Retinal pigment epithelial cell (primary cell): ENCODE data around the gene TRAF2.
"Not testable (repeated sequence)": the region's sequence is repeated elsewhere in the genome, so short reads cannot be mapped to it uniquely, and the experiment has no call there.

Source experiments
- DNase-seq: peaks from one replicate; pipeline ENCODE4 v3.0.0-alpha.2; 2010; ENCODE audit warnings: low read depth
- H3K4me3 ChIP-seq: 2 replicates; pipeline ENCODE4 v1.5.1; 2011; ENCODE audit warnings: mild to moderate bottlenecking, low read length, control low read depth, moderate library complexity
- TF ChIP-seq, protein P1 (sequence below): conservative IDR thresholded peaks from 2 replicates; pipeline ENCODE4 v1.5.1; 2011; ENCODE audit warnings: low read depth, low read length, control low read depth, inconsistent platforms

TRAF2 gene

DNA sequence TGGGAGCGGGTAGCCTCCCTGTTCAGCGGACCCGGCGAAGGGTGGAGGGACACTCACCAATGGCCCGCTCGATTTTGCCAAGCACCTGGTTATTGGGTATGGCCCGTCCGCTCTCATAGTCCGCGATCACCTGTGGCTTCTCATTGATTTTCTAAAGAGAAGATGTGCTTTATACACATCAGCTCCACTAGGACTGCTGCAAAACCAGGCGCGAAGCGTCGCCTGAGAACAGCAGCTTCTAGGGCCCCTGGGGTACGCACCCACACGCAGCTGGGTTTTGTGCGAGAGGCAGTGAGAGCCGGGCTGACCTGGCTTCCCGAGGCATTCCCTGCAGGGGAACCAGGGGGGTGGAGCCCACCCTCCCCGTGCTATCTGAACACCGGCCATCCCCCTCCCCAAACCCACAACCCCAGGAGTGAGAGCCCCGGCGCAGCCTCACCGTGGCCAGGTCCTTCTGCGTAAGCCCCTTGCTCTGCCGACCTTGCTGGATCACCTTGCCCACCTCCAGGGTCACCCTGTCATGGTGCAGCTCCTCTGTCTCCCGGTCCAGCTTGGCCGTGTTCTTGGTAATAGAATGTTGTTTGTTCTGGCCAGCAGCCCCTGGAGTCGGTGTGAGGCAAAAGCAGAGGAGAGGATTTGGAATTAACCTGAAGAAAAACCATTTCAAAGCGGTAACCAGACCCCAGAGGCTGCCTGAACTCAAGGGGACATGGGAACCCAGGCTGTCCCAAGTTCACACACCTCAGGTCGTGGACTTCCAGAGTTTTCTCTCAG lies 23.3 kb upstream of the TRAF2 start:
- DNase-seq, result no peak
- H3K4me3 ChIP-seq, result no peak overlapping the region
- TF ChIP-seq, protein P1, sequence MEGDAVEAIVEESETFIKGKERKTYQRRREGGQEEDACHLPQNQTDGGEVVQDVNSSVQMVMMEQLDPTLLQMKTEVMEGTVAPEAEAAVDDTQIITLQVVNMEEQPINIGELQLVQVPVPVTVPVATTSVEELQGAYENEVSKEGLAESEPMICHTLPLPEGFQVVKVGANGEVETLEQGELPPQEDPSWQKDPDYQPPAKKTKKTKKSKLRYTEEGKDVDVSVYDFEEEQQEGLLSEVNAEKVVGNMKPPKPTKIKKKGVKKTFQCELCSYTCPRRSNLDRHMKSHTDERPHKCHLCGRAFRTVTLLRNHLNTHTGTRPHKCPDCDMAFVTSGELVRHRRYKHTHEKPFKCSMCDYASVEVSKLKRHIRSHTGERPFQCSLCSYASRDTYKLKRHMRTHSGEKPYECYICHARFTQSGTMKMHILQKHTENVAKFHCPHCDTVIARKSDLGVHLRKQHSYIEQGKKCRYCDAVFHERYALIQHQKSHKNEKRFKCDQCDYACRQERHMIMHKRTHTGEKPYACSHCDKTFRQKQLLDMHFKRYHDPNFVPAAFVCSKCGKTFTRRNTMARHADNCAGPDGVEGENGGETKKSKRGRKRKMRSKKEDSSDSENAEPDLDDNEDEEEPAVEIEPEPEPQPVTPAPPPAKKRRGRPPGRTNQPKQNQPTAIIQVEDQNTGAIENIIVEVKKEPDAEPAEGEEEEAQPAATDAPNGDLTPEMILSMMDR, result no peak

DNA sequence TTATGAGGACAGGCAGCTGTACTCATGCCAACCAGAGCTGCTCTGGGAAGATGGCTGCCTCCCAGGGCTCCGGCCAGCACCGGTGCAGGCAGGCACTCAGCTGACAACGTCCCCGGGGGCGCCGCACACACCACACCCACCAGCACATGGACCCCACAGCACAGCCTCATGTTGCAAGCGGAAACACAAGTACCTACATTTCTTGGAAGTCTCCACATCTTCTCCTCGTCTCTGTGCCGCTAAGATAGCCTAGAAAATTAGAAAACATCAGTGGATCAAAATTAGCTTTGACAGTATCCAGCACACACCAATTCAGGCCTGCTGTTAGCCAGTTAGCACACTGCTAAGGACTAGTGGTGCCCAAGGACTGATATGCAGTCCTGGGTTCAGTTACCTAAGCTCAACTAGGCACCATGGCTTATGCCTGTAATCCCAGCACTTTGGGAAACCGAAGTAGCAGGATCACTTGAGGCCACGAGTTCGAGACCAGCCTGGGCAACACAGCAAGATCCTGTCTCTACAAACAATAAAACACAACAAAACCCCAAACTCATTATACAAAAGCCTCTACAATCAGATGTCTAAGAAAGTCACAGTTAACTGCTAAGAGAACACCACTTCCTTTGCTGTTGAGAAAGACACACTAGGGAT lies 22.6 kb upstream of the TRAF2 start:
- TF ChIP-seq, protein P1, result no peak
- no peak for DNase-seq
- no peak overlapping the region for H3K4me3 ChIP-seq

DNA sequence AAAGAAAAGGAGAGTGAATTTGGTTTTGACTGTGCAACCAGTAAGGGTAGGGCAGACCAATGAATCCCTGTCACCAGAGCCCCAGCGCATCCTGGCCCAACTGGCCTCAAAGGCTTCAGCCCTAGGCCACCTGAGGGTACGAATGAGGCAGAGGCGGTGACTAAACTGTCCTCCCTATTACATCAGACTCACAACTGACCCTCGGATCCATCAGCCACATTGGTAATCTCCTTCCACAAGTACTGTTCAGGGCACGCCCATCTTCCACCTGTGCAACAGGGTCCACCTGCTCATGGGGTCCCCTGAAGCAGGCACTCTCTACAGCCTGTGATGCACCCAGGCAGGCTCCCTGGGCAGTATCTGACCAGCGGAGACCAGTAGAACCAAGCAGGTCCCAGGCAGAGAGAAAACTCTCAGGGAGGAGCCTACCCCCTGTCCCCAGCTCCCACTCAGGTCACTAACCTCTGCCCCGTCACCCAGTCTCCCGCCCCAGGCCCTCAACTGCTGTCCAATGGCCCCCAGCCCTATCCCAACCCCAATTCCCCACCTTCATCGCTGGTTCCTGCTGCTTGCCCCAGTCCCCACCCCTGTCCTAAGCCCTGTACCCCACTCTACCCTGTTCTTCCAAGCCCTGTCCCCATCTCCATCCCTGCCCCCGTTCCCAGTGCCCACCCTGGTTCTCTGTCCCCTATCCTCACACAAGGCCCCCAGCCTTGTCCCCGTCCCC lies 21.1 kb upstream of the TRAF2 start:
- no peak for DNase-seq
- H3K4me3 ChIP-seq, result peak overlapping the region; percentile 64
- TF ChIP-seq, protein P1, result no peak

DNA sequence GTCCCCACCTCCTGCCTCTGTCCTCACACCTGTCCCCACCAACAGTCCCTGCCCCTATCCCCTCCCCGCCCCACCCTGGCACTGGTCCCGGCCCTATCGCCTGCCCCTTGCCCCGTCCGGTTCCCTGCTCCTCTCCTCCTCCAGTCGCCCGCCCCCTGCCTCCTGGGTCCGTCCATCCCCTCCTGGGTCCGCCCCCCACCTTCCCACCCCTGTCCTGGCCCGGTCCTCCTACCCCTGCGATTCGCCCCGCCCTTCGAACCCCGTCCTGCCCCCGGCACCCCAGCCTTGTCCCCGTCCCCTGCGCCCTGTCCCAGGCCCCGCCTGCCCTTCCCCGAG lies 20.6 kb upstream of the TRAF2 start:
- no peak for DNase-seq

DNA sequence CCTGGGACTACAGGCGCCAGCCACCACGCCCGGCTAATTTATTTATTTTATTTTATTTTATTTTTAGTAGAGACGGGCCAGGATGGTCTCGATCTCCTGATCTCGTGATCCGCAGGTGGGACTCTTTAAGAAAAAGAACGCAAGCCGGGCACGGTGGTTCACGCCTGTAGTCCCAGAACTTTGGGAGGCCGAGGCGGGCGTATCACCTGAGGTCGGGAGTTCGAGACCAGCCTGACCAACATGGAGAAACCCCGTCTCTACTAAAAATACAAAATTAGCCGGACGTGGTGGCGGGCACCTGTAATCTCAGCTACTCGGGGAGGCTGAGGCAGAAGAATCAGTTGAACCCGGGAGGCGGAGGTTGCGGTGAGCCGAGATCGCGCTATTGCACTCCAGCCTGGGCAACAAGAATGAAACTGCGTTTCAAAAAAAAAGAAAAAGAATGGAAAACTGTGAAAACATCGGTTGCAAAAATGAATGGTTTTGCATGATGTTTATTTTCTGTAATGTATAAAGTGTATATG lies 19.4 kb upstream of the TRAF2 start:
- peak overlapping the region; percentile 38 for H3K4me3 ChIP-seq
- DNase-seq, result not testable (repeated sequence)

More for the DNA sequence above, 20.6 kb upstream of the TRAF2 start:
- H3K4me3 ChIP-seq, result peak overlapping the region; percentile 64
- TF ChIP-seq, protein P1, result no peak

DNA sequence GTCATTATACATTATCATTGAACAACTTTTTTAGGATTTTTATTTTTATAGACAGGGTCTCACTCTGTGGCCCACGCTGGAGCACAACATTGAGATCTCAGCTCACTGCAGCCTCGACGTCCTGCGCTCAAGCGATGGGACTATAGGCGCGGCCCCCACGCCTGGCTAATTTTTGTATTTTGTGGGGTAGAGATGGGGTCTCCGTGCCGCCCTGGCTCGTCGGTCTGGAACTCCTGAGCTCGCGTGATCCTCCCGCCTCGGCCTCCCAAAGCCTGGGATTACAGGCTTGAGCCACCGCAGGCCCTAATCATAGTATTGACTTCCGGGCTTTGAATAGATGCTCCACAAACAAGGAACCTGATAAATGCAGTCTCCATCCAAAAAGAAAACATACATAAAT lies 18.8 kb upstream of the TRAF2 start:
- no peak overlapping the region for H3K4me3 ChIP-seq
- TF ChIP-seq, protein P1, result no peak
- no peak for DNase-seq

DNA sequence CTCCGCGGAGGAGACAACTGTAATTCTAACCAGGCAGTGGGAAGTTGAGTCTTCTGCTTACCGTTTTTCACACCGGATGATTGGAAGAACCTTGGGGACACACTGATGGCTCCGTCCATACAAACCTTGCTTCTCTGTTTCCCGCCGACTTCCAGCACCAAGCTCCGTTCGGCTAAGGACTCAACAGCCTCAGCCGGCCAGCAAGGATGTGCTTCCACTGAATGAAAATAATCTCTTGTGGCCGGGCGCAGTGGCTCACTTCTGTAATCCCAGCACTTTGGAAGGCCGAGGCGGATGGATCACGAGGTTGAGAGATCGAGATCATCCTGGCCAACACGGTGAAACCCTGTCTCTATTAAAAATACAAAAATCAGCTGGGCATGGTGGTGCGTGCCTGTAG lies 18.4 kb upstream of the TRAF2 start:
- no peak overlapping the region for H3K4me3 ChIP-seq
- DNase-seq, result no peak
- TF ChIP-seq, protein P1, result no peak
